HepG2 (cell line): ENCODE measurements around the gene SCML1. TPM values are rescaled to one million over a fixed set of nuclear protein-coding genes. Genes with fewer than 3 reads are reported as not detected.
A peak's percentile ranks its signal among the peaks of the same experiment; 100 is the strongest.

ENCODE experiments used
- CREM ChIP-seq, 2 experiments: sonication (generic) in 1 of 2; formaldehyde crosslinking in 1 of 2; IDR thresholded peaks; 2 replicates each; pipeline versions ENCODE4 v1.4.0 to v1.6.1; 2016 to 2020; ENCODE audit warnings: antibody characterized with exemption in 1 of 2, mild to moderate bottlenecking in 1 of 2, missing genetic modification reagents in 1 of 2
- FOXJ3 ChIP-seq: sonication (generic); formaldehyde crosslinking; IDR thresholded peaks from 2 replicates; pipeline ENCODE4 v1.4.0; 2020; ENCODE audit warnings: missing genetic modification reagents, mild to moderate bottlenecking, borderline replicate concordance
- HOXA9 ChIP-seq: sonication (generic); formaldehyde crosslinking; IDR thresholded peaks from 2 replicates; pipeline ENCODE4 v1.8.1; 2022; ENCODE audit warnings: missing genetic modification reagents, mild to moderate bottlenecking, moderate library complexity, borderline replicate concordance
- HOXD1 ChIP-seq: sonication (generic); formaldehyde crosslinking; IDR thresholded peaks from 2 replicates; pipeline ENCODE4 v1.5.0; 2020; ENCODE audit warnings: missing genetic modification reagents
- LRRFIP1 ChIP-seq: sonication (generic); formaldehyde crosslinking; conservative IDR thresholded peaks from 2 replicates; pipeline ENCODE4 v1.4.0; 2020; ENCODE audit warnings: missing genetic modification reagents
- MIER3 ChIP-seq: IDR thresholded peaks from 2 replicates; pipeline ENCODE4 v1.6.1; 2016; ENCODE audit warnings: missing compliant biosample characterization, borderline replicate concordance
- PAX8 ChIP-seq: sonication (generic); formaldehyde crosslinking; IDR thresholded peaks from 2 replicates; pipeline ENCODE4 v1.8.0; 2022; ENCODE audit warnings: mild to moderate bottlenecking, missing genetic modification reagents, borderline replicate concordance
- SMC3 ChIP-seq: IDR thresholded peaks from 2 replicates; pipeline ENCODE4 v1.6.1; 2011; ENCODE audit warnings: low read length, improper control_type of control experiment
- TEAD3 ChIP-seq: optimal IDR thresholded peaks from 2 replicates; pipeline ENCODE3; 2016; ENCODE audit warnings: borderline replicate concordance
- ZBTB43 ChIP-seq: sonication (generic); formaldehyde crosslinking; conservative IDR thresholded peaks from 2 replicates; pipeline ENCODE4 v1.4.0; 2020; ENCODE audit warnings: missing genetic modification reagents
- ZMYM3 ChIP-seq: sonication (generic); formaldehyde crosslinking; IDR thresholded peaks from 2 replicates; pipeline ENCODE4 v1.5.1; 2020; ENCODE audit warnings: mild to moderate bottlenecking, missing genetic modification reagents
- ZNF17 ChIP-seq: sonication (generic); formaldehyde crosslinking; IDR thresholded peaks from 2 replicates; pipeline ENCODE4 v1.5.0; 2020; ENCODE audit warnings: mild to moderate bottlenecking, missing genetic modification reagents
- ZNF432 ChIP-seq: sonication (generic); formaldehyde crosslinking; IDR thresholded peaks from 2 replicates; pipeline ENCODE4 v1.5.0; 2020; ENCODE audit warnings: missing genetic modification reagents, mild to moderate bottlenecking, borderline replicate concordance
- ZNF597 ChIP-seq: sonication (generic); formaldehyde crosslinking; IDR thresholded peaks from 2 replicates; pipeline ENCODE4 v1.5.0; 2020; ENCODE audit warnings: missing genetic modification reagents
- ZNF83 ChIP-seq: sonication (generic); formaldehyde crosslinking; IDR thresholded peaks from 2 replicates; pipeline ENCODE4 v1.4.0; 2020; ENCODE audit warnings: missing genetic modification reagents, mild to moderate bottlenecking, borderline replicate concordance
- polyA plus RNA-seq, 8 experiments: library from polyadenylated mRNA; depleted of rRNA in 3 of 8; stranded (reverse) in 7 of 8; unstranded in 1 of 8; fragments of >200 nt; fragmentation: Illumina TruSeq in 4 of 8; extraction: Trizol in 4 of 8; gene quantifications; 2 replicates each; pipeline versions ENCODE4 v1.2.1 to v1.2.3, GENCODE V29; 2011 to 2016; ENCODE audit warnings: low read depth in 4 of 8, missing spikeins in 1 of 8, mixed read lengths in 1 of 8; ENCODE audit not compliant: insufficient read depth in 1 of 8
- total RNA-seq, 5 experiments: library from RNA; depleted of rRNA; stranded (reverse); fragments of >200 nt; fragmentation: Illumina TruSeq; extraction: Trizol; gene quantifications; 2 replicates each; pipeline ENCODE4 v1.2.3, GENCODE V29; 2016; ENCODE audit warnings: low read depth in 1 of 5
- TF ChIP-seq, protein P1 (sequence below): sonication (generic); formaldehyde crosslinking; IDR thresholded peaks from 2 replicates; pipeline ENCODE4 v1.5.1; 2020; ENCODE audit warnings: mild to moderate bottlenecking, moderate library complexity, missing genetic modification reagents
- TF ChIP-seq, protein P2 (sequence below): sonication (generic); formaldehyde crosslinking; IDR thresholded peaks from 2 replicates; pipeline ENCODE4 v1.5.0; 2020; ENCODE audit warnings: mild to moderate bottlenecking, missing genetic modification reagents
- TF ChIP-seq, protein P3 (sequence below): sonication (generic); formaldehyde crosslinking; IDR thresholded peaks from 2 replicates; pipeline ENCODE4 v1.8.0; 2022; ENCODE audit warnings: mild to moderate bottlenecking, missing genetic modification reagents

Gene SCML1
- total and polyA plus RNA-seq, 2 of the 13 experiments (the other 11 are each of a cell fraction or from before 2014, with no cell fraction given) = 24.2 to 129 TPM

DNA sequence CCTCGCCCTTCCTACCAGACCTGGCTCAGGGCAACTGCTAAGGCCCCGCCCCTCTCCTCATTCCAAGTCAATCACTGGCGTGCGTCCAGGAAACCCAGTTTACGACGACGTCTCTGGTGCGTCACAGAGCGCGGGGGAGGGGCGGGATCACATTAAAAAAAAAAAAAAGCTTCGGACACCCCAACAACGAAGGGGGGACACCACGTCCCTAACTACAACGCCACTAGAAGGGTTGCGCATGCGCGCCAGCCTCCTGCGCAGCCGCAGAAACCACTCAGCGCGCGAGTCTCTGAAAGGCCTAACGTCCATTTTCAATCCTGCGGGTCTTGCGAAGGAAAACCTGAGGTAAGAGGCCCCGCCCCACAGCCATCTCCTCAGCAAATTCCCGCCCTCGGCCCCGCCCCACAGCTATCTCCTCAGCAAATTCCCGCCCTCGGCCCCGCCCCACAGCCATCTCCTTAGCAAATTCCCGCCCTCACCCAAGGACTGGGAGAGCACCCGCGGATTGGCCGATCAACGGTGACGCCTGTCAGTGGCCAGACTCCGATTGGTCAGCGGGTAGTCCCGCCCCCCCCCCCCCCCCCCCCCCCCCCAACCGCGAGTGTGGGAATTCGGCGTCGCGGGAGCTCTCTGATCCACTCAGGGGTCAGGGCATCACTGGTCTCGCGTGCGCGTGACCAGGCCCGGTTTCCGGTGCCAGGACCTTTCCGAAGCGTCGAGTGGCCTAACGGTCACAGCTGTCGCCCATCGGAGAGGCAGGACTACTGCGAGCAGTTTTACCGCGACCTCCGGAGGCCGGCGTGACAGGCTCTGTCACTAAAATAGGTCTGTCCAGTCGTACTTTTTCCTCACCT lies at the start of gene SCML1 (continued):
- TF ChIP-seq LRRFIP1 (CRISPR knock-in tag) = no peak
- no peak for TF ChIP-seq HOXD1 (CRISPR knock-in tag)
- no peak for TF ChIP-seq ZNF17
- TF ChIP-seq ZNF432 = no peak
- no peak for TF ChIP-seq ZMYM3 (CRISPR knock-in tag)
- peak; percentile 22 for TF ChIP-seq TEAD3
- TF ChIP-seq, protein P1, sequence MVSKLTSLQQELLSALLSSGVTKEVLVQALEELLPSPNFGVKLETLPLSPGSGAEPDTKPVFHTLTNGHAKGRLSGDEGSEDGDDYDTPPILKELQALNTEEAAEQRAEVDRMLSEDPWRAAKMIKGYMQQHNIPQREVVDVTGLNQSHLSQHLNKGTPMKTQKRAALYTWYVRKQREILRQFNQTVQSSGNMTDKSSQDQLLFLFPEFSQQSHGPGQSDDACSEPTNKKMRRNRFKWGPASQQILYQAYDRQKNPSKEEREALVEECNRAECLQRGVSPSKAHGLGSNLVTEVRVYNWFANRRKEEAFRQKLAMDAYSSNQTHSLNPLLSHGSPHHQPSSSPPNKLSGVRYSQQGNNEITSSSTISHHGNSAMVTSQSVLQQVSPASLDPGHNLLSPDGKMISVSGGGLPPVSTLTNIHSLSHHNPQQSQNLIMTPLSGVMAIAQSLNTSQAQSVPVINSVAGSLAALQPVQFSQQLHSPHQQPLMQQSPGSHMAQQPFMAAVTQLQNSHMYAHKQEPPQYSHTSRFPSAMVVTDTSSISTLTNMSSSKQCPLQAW (CRISPR knock-in tag) = 0 out of 2 replicates have a peak, but pooled peaks have one; percentile 13
- TF ChIP-seq, protein P2, sequence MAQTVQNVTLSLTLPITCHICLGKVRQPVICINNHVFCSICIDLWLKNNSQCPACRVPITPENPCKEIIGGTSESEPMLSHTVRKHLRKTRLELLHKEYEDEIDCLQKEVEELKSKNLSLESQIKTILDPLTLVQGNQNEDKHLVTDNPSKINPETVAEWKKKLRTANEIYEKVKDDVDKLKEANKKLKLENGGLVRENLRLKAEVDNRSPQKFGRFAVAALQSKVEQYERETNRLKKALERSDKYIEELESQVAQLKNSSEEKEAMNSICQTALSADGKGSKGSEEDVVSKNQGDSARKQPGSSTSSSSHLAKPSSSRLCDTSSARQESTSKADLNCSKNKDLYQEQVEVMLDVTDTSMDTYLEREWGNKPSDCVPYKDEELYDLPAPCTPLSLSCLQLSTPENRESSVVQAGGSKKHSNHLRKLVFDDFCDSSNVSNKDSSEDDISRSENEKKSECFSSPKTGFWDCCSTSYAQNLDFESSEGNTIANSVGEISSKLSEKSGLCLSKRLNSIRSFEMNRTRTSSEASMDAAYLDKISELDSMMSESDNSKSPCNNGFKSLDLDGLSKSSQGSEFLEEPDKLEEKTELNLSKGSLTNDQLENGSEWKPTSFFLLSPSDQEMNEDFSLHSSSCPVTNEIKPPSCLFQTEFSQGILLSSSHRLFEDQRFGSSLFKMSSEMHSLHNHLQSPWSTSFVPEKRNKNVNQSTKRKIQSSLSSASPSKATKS = no peak
- TF ChIP-seq FOXJ3 = no peak
- TF ChIP-seq HOXA9 (CRISPR knock-in tag) = no peak
- no peak for TF ChIP-seq PAX8 (CRISPR knock-in tag)
- no peak for TF ChIP-seq ZNF597 (CRISPR knock-in tag)
- no peak for TF ChIP-seq ZNF83 (CRISPR knock-in tag)
- TF ChIP-seq, protein P3, sequence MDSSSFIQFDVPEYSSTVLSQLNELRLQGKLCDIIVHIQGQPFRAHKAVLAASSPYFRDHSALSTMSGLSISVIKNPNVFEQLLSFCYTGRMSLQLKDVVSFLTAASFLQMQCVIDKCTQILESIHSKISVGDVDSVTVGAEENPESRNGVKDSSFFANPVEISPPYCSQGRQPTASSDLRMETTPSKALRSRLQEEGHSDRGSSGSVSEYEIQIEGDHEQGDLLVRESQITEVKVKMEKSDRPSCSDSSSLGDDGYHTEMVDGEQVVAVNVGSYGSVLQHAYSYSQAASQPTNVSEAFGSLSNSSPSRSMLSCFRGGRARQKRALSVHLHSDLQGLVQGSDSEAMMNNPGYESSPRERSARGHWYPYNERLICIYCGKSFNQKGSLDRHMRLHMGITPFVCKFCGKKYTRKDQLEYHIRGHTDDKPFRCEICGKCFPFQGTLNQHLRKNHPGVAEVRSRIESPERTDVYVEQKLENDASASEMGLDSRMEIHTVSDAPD (CRISPR knock-in tag) = no peak
- TF ChIP-seq SMC3 = no peak
- TF ChIP-seq CREM (IDR thresholded peaks at IDR 0.05) = peak; percentile 57
- TF ChIP-seq CREM (CRISPR knock-in tag; IDR thresholded peaks at IDR 0.05) = no peak
- no peak for TF ChIP-seq ZBTB43
- TF ChIP-seq MIER3 (CRISPR knock-in tag) = 0 out of 2 replicates have a peak, but pooled peaks have one; percentile 25
